B cell (primary cell): ENCODE data around the gene IL26. TPM values are rescaled to one million over a fixed set of nuclear protein-coding genes. Genes with fewer than 3 reads are reported as not detected.

Experiments
- ATAC-seq: fragments of 200-7000 bp; cut with Tn5 transposase; one replicate; pipeline ENCODE4 v1.10.0; 2021; ENCODE audit warnings: low read depth, mild to moderate bottlenecking, moderate number of reproducible peaks, moderate library complexity
- CTCF ChIA-PET: fragments of 350-600 bp; sonication (Branson Sonifier 250); formaldehyde crosslinking; loops from one replicate; lab custom pipeline; 2021; ENCODE audit warnings: antibody characterized with exemption, inconsistent platforms; lab: Charles Lee
- POLR2A ChIA-PET: fragments of 350-600 bp; sonication (Branson Sonifier 250); formaldehyde crosslinking; loops from one replicate; lab custom pipeline; 2021; ENCODE audit warnings: antibody characterized with exemption; lab: Charles Lee
- DNase-seq: peaks from one replicate; pipeline ENCODE4 v3.0.0; 2013
- H2AFZ ChIP-seq: 2 replicates; pipeline ENCODE4 v1.6.1; 2012; ENCODE audit warnings: mild to moderate bottlenecking, low read depth, low read length; ENCODE audit not compliant: insufficient read depth, poor library complexity, severe bottlenecking
- H3K27ac ChIP-seq, 2 donors: 1 replicate in 1 of 2; 2 replicates in 1 of 2; pipeline ENCODE4 v1.5.1; 2012 to 2013; ENCODE audit warnings: low read length in 2 of 2, mild to moderate bottlenecking in 2 of 2, moderate library complexity in 1 of 2
- H3K27me3 ChIP-seq, 4 experiments: fragments of 200-600 bp in 1 of 4; sonication (generic) in 1 of 4; replicated peaks in 1 of 4; 1 replicate in 2 of 4; 2 replicates in 2 of 4; pipeline versions ENCODE4 v1.6.1 to v1.7.0; 2013 to 2016; ENCODE audit warnings: low read length in 3 of 4, mild to moderate bottlenecking in 2 of 4, mixed read lengths in 1 of 4, moderate library complexity in 1 of 4; ENCODE audit not compliant: insufficient read depth in 4 of 4, control insufficient read depth in 3 of 4; ENCODE audit errors: control extremely low read depth in 1 of 4
- H3K36me3 ChIP-seq, 2 experiments: replicated peaks in 1 of 2; 1 replicate in 1 of 2; 2 replicates in 1 of 2; pipeline versions ENCODE4 v1.6.1 to v1.7.1; 2013; ENCODE audit warnings: low read length in 1 of 2; ENCODE audit not compliant: insufficient read depth in 2 of 2, control insufficient read depth in 1 of 2; ENCODE audit errors: control extremely low read depth in 1 of 2, extremely low read depth in 1 of 2
- H3K4me1 ChIP-seq, 2 donors: fragments of 200-600 bp in 1 of 2; sonication (generic) in 1 of 2; 1 replicate in 1 of 2; 2 replicates in 1 of 2; pipeline versions ENCODE4 v1.5.1 to v1.6.1; 2013 to 2017; ENCODE audit warnings: low read length in 2 of 2; ENCODE audit not compliant: control insufficient read depth in 2 of 2, insufficient read depth in 2 of 2
- H3K4me2 ChIP-seq: replicated peaks from 2 replicates; pipeline ENCODE3; 2012; ENCODE audit warnings: mild to moderate bottlenecking, low read depth, low read length; ENCODE audit not compliant: poor library complexity, severe bottlenecking
- H3K4me3 ChIP-seq, 5 experiments: fragments of 200-600 bp in 1 of 5; sonication (generic) in 1 of 5; 1 replicate in 3 of 5; 2 replicates in 2 of 5; pipeline versions ENCODE4 v1.5.1 to v1.7.0; 2011 to 2016; ENCODE audit warnings: low read length in 4 of 5, mild to moderate bottlenecking in 4 of 5, low read depth in 2 of 5, control low read depth in 1 of 5, moderate library complexity in 1 of 5; ENCODE audit not compliant: insufficient read depth in 1 of 5; ENCODE audit errors: control extremely low read depth in 1 of 5, extremely low read depth in 1 of 5
- H3K79me2 ChIP-seq: fragments of 200-600 bp; sonication (generic); one replicate; pipeline ENCODE4 v1.6.0; 2016; ENCODE audit warnings: low read length; ENCODE audit not compliant: control insufficient read depth, insufficient read depth
- H3K9ac ChIP-seq: fragments of 200-600 bp; sonication (generic); 2 replicates; pipeline ENCODE4 v1.6.1; 2017; ENCODE audit warnings: mild to moderate bottlenecking, low read length, moderate library complexity
- H3K9me3 ChIP-seq, 3 donors: one replicate each; pipeline versions ENCODE4 v1.6.1 to v1.7.1; 2013; ENCODE audit warnings: low read length in 2 of 3; ENCODE audit not compliant: control insufficient read depth in 2 of 3, insufficient read depth in 1 of 3; ENCODE audit errors: control extremely low read depth in 1 of 3
- H4K20me1 ChIP-seq: 2 replicates; pipeline ENCODE4 v1.6.0; 2012; ENCODE audit warnings: mild to moderate bottlenecking, low read length; ENCODE audit not compliant: insufficient read depth, control insufficient read depth, poor library complexity, severe bottlenecking
- H3K27ac Mint-ChIP-seq: one replicate; pipeline ENCODE4 v1.8.0; 2021; ENCODE audit warnings: mixed read lengths
- H3K27me3 Mint-ChIP-seq: one replicate; pipeline ENCODE4 v1.8.0; 2021; ENCODE audit warnings: mixed read lengths
- H3K4me1 Mint-ChIP-seq: one replicate; pipeline ENCODE4 v1.8.0; 2021; ENCODE audit warnings: mixed read lengths
- H3K4me3 Mint-ChIP-seq: one replicate; pipeline ENCODE4 v1.8.0; 2021; ENCODE audit warnings: mixed read lengths
- H3K9me3 Mint-ChIP-seq: one replicate; pipeline ENCODE4 v1.8.0; 2022; ENCODE audit warnings: mixed read lengths; ENCODE audit not compliant: insufficient read depth
- EZH2 ChIP-seq: IDR thresholded peaks from 2 replicates; pipeline ENCODE4 v1.6.1; 2012; ENCODE audit warnings: borderline replicate concordance, low read depth, mild to moderate bottlenecking, moderate library complexity, low read length; ENCODE audit not compliant: insufficient read depth, poor library complexity, severe bottlenecking
- WGBS: methylation state at CpG from one replicate; pipeline ENCODE4 v1.1.5; 2013; ENCODE audit warnings: missing lambda C conversion rate; ENCODE audit not compliant: insufficient coverage; 5-methylcytosine and 5-hydroxymethylcytosine counted together
- intact Hi-C: fragments of 100-400 bp; cut with micrococcal nuclease; formaldehyde crosslinking; loops from one replicate; pipeline ENCODE4 v1.10.0; 2022
- polyA plus RNA-seq: library from polyadenylated mRNA; depleted of rRNA; stranded (reverse); fragments of >200 nt; gene quantifications from 2 replicates; pipeline ENCODE4 v1.2.3, GENCODE V29; 2012
- total RNA-seq, 2 donors: library from RNA; stranded (reverse); fragments of 120-200 nt in 1 of 2; gene quantifications; 1 replicate in 1 of 2; 2 replicates in 1 of 2; pipeline versions ENCODE4 v1.2.3 to v1.2.4, GENCODE V29; 2013 to 2022
- TF ChIP-seq, protein P1 (sequence below): fragments of 200-600 bp; IDR thresholded peaks from one replicate; pipeline ENCODE4 v1.8.0; 2022; ENCODE audit warnings: antibody characterized with exemption, mild to moderate bottlenecking

Gene IL26
- total and polyA plus RNA-seq, 2 donors (not counting 1 experiment from before 2014, with no cell fraction given) = not detected

DNA sequence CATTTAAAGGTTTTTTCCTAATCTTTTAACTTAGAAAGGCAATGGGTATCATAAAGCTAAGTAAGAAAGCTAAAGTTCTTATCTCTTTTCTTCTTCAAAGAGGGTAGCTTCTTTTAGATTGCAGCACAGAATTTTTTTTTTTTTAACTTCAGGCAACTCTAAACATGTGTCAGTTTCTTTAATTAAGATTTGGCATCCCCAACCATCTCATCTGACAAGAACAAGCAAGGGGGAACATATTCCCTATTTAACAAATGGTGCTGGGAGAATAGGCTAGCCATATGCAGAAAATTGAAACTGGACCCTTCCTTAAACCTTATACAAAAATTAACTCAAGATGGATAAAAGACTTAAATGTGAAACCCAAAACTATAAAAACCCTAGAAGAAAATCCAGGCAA, 51.8 kb downstream of the IL26 start:
- peaks cover 13 to 18% of the 10 kb centered on the region in 2 donors for H3K4me1 ChIP-seq
- no peak for TF ChIP-seq EZH2
- TF ChIP-seq, protein P1, sequence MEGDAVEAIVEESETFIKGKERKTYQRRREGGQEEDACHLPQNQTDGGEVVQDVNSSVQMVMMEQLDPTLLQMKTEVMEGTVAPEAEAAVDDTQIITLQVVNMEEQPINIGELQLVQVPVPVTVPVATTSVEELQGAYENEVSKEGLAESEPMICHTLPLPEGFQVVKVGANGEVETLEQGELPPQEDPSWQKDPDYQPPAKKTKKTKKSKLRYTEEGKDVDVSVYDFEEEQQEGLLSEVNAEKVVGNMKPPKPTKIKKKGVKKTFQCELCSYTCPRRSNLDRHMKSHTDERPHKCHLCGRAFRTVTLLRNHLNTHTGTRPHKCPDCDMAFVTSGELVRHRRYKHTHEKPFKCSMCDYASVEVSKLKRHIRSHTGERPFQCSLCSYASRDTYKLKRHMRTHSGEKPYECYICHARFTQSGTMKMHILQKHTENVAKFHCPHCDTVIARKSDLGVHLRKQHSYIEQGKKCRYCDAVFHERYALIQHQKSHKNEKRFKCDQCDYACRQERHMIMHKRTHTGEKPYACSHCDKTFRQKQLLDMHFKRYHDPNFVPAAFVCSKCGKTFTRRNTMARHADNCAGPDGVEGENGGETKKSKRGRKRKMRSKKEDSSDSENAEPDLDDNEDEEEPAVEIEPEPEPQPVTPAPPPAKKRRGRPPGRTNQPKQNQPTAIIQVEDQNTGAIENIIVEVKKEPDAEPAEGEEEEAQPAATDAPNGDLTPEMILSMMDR = no peak
- H3K36me3 ChIP-seq = no peaks in the 10 kb centered on the region
- ChIA-PET CTCF (interaction anchor here (0.6 kb wide), 1 partner anchor 133 kb away, joined by 4 read pairs; no protein-coding TSS in a partner anchor), POLR2A (no interaction called here)
- H3K9me3 ChIP-seq = no peaks in the 10 kb centered on the region
- no peak for DNase-seq
- H3K79me2 ChIP-seq = no peaks in the 10 kb centered on the region
- H3K4me2 ChIP-seq = no peak overlapping the region
- intact Hi-C loops = no loop called here
- Mint-ChIP-seq H3K27ac (no peak overlapping the region), H3K27me3 (no peaks in the 10 kb centered on the region), H3K9me3 (no peaks in the 10 kb centered on the region), H3K4me3 (no peak overlapping the region), H3K4me1 (peaks cover 23% of the 10 kb centered on the region)
- H3K27ac ChIP-seq = no peak overlapping the region
- H3K27me3 ChIP-seq = no peaks in the 10 kb centered on the region
- no peak overlapping the region for H3K4me3 ChIP-seq
- ATAC-seq = no peak
- H2AFZ ChIP-seq = no peak overlapping the region
- no peaks in the 10 kb centered on the region for H4K20me1 ChIP-seq
- H3K9ac ChIP-seq = no peak overlapping the region

DNA sequence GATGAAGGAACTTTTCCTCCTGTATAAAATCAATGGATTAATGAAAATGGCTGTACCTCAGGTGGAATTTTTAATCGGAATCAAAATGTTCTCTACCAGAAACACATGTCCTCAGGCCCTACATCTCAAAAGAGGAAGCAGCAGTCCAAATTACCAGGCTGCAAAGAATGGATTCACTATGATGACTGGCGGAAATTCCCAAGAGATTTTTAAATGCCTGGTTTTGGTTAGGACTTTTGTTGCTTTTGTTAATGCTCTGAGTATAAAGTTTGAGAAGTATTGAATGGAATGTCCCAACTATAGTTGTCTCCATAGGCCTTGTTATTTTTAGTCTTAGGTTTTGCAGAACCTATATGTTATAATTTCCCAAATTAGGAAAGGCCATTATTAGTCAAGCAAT, 54.9 kb downstream of the IL26 start:
- intact Hi-C loops = no loop called here

More for the DNA sequence above, 54.9 kb downstream of the IL26 start:
- H3K4me2 ChIP-seq = no peak overlapping the region
- ATAC-seq (no peak), DNase-seq (no peak)
- no peaks in the 10 kb centered on the region for H3K79me2 ChIP-seq
- no peaks in the 10 kb centered on the region for H3K9me3 ChIP-seq
- no peaks in the 10 kb centered on the region for H3K27me3 ChIP-seq
- no peak overlapping the region for H3K27ac Mint-ChIP-seq
- peaks cover 3% of the 10 kb centered on the region for H3K27me3 Mint-ChIP-seq
- H2AFZ ChIP-seq = no peak overlapping the region
- ChIA-PET POLR2A (no interaction called here), CTCF (no interaction called here)
- H3K4me1 ChIP-seq = peaks cover 7 to 8% of the 10 kb centered on the region in 2 donors
- no peaks in the 10 kb centered on the region for H3K36me3 ChIP-seq
- no peak overlapping the region for H3K9ac ChIP-seq
- no peak overlapping the region for H3K4me3 ChIP-seq
- H3K9me3 Mint-ChIP-seq = no peaks in the 10 kb centered on the region
- no peak overlapping the region for H3K4me3 Mint-ChIP-seq
- H4K20me1 ChIP-seq = no peaks in the 10 kb centered on the region
- whole genome bisulfite sequencing = no CpG with 5 or more reads among the region's 2 CpGs
- no peak overlapping the region for H3K27ac ChIP-seq
- peaks cover 14% of the 10 kb centered on the region for H3K4me1 Mint-ChIP-seq
- TF ChIP-seq, protein P1 = no peak
- no peak for TF ChIP-seq EZH2
